Measurements from ENCODE around the gene ADAMTS12.

DNA sequence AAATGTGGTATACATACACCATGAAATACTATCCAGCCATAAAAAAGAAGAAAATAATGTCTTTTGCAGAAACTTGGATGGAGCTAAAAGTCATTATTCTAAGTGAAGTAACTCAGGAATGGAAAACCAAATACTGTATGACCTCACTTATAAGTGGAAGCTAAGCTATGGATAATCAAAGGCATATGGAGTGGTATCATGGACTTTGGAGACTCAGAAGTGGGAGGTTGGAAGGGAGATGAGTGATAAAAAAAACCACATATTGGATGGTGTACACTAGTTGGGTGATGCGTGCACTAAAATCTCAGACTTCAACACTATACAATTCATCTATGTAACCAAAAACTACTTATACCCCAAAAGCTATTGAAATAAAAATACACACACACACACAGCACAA lies 24.5 kb downstream of the ADAMTS12 start:
- TF ChIP-seq, protein P1, sequence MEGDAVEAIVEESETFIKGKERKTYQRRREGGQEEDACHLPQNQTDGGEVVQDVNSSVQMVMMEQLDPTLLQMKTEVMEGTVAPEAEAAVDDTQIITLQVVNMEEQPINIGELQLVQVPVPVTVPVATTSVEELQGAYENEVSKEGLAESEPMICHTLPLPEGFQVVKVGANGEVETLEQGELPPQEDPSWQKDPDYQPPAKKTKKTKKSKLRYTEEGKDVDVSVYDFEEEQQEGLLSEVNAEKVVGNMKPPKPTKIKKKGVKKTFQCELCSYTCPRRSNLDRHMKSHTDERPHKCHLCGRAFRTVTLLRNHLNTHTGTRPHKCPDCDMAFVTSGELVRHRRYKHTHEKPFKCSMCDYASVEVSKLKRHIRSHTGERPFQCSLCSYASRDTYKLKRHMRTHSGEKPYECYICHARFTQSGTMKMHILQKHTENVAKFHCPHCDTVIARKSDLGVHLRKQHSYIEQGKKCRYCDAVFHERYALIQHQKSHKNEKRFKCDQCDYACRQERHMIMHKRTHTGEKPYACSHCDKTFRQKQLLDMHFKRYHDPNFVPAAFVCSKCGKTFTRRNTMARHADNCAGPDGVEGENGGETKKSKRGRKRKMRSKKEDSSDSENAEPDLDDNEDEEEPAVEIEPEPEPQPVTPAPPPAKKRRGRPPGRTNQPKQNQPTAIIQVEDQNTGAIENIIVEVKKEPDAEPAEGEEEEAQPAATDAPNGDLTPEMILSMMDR (IDR thresholded peaks at IDR 0.05; ENCODE audit: low read depth, low read length, missing input control): no peak
- TF ChIP-seq YY1 (IDR thresholded peaks at IDR 0.05) (no peak), TAF1 (conservative IDR thresholded peaks at IDR 0.05) (no peak), JUND (IDR thresholded peaks at IDR 0.05) (no peak)
- TF ChIP-seq, protein P2, sequence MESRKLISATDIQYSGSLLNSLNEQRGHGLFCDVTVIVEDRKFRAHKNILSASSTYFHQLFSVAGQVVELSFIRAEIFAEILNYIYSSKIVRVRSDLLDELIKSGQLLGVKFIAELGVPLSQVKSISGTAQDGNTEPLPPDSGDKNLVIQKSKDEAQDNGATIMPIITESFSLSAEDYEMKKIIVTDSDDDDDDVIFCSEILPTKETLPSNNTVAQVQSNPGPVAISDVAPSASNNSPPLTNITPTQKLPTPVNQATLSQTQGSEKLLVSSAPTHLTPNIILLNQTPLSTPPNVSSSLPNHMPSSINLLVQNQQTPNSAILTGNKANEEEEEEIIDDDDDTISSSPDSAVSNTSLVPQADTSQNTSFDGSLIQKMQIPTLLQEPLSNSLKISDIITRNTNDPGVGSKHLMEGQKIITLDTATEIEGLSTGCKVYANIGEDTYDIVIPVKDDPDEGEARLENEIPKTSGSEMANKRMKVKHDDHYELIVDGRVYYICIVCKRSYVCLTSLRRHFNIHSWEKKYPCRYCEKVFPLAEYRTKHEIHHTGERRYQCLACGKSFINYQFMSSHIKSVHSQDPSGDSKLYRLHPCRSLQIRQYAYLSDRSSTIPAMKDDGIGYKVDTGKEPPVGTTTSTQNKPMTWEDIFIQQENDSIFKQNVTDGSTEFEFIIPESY (IDR thresholded peaks at IDR 0.05): no peak

All from liver (tissue), 3 donors.